ENCODE measurements around the gene RNF215.

RNF215 gene

GRCh38 chr22:30382340-30382739 is 4.9 kb downstream of the RNF215 start:
- Histone ChIP-seq H3K27ac (no peak overlapping the region), H3K4me3 (no peak overlapping the region)
- no peak for DNase-seq (ENCODE audit: low spot score)
- TF ChIP-seq CTCF (IDR thresholded peaks at IDR 0.05), result no peak

DNA sequence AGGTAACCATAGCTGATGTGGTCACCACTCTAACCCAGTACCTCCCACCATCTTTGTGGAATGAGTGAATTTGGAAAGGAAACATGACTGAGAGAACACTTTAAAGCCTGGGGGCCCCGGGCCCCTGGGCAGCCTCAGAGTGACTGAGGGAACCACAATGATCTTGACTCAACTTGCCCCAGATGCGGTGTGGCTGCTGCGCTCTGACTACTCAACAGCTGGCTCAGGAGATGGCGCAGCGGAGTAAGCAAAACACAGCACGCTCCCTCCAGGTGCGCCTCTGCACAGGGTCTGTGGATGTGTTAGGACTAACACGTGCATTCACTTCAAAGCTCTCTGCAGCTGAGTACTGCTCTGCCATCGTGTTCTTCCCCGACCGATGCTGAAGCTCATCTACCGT is 5.9 kb downstream of the RNF215 start:
- Histone ChIP-seq H3K4me3 (no peak overlapping the region), H3K27ac (no peak overlapping the region)
- TF ChIP-seq CTCF (IDR thresholded peaks at IDR 0.05), result no peak
- no peak for DNase-seq (ENCODE audit: low spot score)

GRCh38 chr22:30380011-30380410 is 7.2 kb downstream of the RNF215 start:
- DNase-seq (ENCODE audit: low spot score), result no peak
- no peak overlapping the region for H3K27ac ChIP-seq
- TF ChIP-seq CTCF (IDR thresholded peaks at IDR 0.05), result no peak
- H3K4me3 ChIP-seq, result no peak overlapping the region

GRCh38 chr22:30375312-30375849 is 11.8 kb downstream of the RNF215 start:
- Histone ChIP-seq H3K27ac (no peak overlapping the region), H3K4me3 (no peak overlapping the region)
- no peak for DNase-seq (ENCODE audit: low spot score)
- TF ChIP-seq CTCF (IDR thresholded peaks at IDR 0.05), result no peak

DNA sequence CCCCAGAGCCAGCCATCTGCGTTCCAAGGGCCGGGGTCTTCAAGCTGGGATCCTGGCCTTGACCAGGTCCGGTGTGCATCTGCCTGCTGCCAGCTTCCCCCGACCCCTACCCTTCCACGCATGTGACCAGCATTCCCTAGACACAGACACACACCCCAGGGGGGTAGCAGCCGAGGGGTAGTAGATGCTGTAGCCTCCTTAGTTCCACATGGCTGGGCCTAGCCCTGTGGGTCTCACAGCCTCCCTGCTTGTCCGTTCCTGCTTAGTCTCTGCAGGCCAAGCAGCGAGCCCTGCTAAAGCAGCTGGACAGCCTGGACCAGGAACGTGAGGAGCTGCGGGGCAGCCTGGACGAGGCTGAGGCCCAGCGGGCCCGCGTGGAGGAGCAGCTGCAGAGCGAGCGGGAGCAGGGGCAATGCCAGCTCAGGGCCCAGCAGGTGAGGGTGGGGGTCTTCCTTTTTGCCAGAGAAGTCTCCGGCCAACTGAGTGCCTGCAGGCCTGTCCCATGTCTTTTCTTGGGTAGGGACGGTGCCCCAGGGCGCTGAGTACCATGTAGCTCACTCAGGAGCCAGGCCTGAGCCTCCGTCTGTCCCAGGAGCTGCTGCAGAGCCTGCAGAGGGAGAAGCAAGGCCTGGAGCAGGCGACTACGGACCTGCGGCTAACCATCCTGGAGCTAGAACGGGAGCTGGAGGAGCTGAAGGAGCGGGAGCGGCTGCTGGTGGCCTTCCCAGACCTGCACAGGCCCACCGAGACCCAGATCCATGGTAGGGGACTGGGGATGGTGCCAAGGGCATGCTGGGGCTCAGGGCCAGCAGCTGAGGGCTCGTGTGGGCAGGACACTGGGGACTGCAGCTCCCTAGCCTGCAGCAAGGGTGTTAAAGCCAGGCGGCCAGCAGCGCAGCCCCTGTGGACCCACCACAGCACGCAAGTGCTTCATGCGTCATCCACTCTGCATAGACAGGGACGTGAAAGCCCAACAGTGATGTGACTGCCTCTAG is 13.6 kb downstream of the RNF215 start:
- no peak for DNase-seq (ENCODE audit: low spot score)
- no peak overlapping the region for H3K27ac ChIP-seq
- no peak overlapping the region for H3K4me3 ChIP-seq
- TF ChIP-seq CTCF (IDR thresholded peaks at IDR 0.05), result no peak

GRCh38 chr22:30372915-30373314 is 14.3 kb downstream of the RNF215 start:
- Histone ChIP-seq H3K4me3 (no peak overlapping the region), H3K27ac (no peak overlapping the region)
- no peak for DNase-seq (ENCODE audit: low spot score)
- TF ChIP-seq CTCF (IDR thresholded peaks at IDR 0.05), result no peak

- DNase-seq (ENCODE audit: low spot score), result no peak
- TF ChIP-seq CTCF (IDR thresholded peaks at IDR 0.05), result no peak
- Histone ChIP-seq H3K27ac (no peak overlapping the region), H3K4me3 (no peak overlapping the region)
Measured at GRCh38 chr22:30371981-30372380, 15.2 kb downstream of the RNF215 start.
